Measurements from ENCODE around the gene RBL2. TPM values are rescaled to one million over a fixed set of nuclear protein-coding genes. Genes with fewer than 3 reads are reported as not detected.

RBL2 gene
- total RNA-seq, 1 experiment from 2014 or later = 33.4 TPM

DNA sequence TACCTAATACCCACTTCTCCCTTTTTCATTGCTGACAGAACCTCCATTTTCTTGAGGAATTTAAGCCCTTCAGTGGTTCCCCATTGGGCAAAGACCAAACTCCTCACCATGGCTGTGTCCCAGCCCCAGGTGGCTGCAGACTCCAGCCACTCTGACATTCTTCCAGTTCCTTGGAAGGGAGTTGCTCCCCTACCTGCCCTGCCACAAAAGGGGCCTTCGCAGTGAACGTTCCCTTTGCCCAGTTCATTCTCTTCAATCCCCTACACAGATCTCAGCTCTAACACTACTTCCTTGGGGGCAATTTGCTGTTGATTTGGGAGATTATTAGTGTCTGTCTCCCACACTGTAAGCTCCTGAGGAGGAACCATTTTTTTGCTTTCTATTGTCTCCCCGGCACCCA, 72.0 kb downstream of the RBL2 start:
- DNase-seq (ENCODE audit: low read depth, low spot score) (no peak), ATAC-seq (no peak)
- no peak for TF ChIP-seq TCF7L2 (IDR thresholded peaks at IDR 0.05; ENCODE audit: borderline replicate concordance, extremely low read depth, insufficient read depth, insufficient read length)
- no peak for TF ChIP-seq CBX3 (IDR thresholded peaks at IDR 0.05; ENCODE audit: low read depth)
- TF ChIP-seq EZH2 (IDR thresholded peaks at IDR 0.05) = no peak
- no peak for TF ChIP-seq POLR2AphosphoS5 (IDR thresholded peaks at IDR 0.05; ENCODE audit: low read depth, low read length)
- no peak for TF ChIP-seq YY1 (IDR thresholded peaks at IDR 0.05; ENCODE audit: extremely low read depth, insufficient replicate concordance, low read depth, low read length)
- TF ChIP-seq, protein P1, sequence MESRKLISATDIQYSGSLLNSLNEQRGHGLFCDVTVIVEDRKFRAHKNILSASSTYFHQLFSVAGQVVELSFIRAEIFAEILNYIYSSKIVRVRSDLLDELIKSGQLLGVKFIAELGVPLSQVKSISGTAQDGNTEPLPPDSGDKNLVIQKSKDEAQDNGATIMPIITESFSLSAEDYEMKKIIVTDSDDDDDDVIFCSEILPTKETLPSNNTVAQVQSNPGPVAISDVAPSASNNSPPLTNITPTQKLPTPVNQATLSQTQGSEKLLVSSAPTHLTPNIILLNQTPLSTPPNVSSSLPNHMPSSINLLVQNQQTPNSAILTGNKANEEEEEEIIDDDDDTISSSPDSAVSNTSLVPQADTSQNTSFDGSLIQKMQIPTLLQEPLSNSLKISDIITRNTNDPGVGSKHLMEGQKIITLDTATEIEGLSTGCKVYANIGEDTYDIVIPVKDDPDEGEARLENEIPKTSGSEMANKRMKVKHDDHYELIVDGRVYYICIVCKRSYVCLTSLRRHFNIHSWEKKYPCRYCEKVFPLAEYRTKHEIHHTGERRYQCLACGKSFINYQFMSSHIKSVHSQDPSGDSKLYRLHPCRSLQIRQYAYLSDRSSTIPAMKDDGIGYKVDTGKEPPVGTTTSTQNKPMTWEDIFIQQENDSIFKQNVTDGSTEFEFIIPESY (IDR thresholded peaks at IDR 0.05; ENCODE audit: extremely low read depth, insufficient replicate concordance, low read length) = no peak
- TF ChIP-seq ZNF274 (IDR thresholded peaks at IDR 0.05; ENCODE audit: low read depth, low read length) = no peak
- Histone ChIP-seq H3K27me3 (ENCODE audit: insufficient read depth, low read length) (no peaks in the 10 kb centered on the region), H3K4me1 (ENCODE audit: control insufficient read depth in 1 of 2, insufficient read depth in 2 of 2, low read length in 2 of 2) (peaks cover 17 to 34% of the 10 kb centered on the region in 2 experiments; a peak in 3 of 4 replicates), H2AFZ (ENCODE audit: low read depth, low read length, poor library complexity, severe bottlenecking) (no peak overlapping the region), H3K4me2 (ENCODE audit: low read length) (no peak overlapping the region), H3K4me3 (replicated peaks in 1 of 2; ENCODE audit: low read depth in 1 of 2, low read length in 2 of 2) (no peak overlapping the region), H3K9me2 (ENCODE audit: insufficient read depth) (no peaks in the 10 kb centered on the region), H3K27ac (ENCODE audit: low read depth, low read length) (no peak overlapping the region), H3K9me3 (ENCODE audit: control insufficient read depth in 1 of 2, insufficient read depth in 1 of 2, low read depth in 1 of 2, low read length in 2 of 2) (no peaks in the 10 kb centered on the region), H3K79me2 (ENCODE audit: insufficient read depth, low read length) (no peaks in the 10 kb centered on the region), H3K36me3 (ENCODE audit: control insufficient read depth in 1 of 2, insufficient read depth in 2 of 2, low read length in 2 of 2) (no peaks in the 10 kb centered on the region), H4K20me1 (ENCODE audit: insufficient read depth) (no peaks in the 10 kb centered on the region), H3K9ac (ENCODE audit: low read length) (no peak overlapping the region)
- ChIA-PET RAD21 (ENCODE audit: low non-redundant PET in 1 of 2, low total read pairs in 2 of 2, uncharacterized antibody in 2 of 2, unreplicated experiment in 2 of 2) (no interaction called here), CTCF (no interaction called here), POLR2A (no interaction called here)
- BruUV-seq (replicated peaks) = no TSS peak
- intact Hi-C loops (cut with micrococcal nuclease) = no loop called here
